Measurements from ENCODE around the gene SARDH.

DNA sequence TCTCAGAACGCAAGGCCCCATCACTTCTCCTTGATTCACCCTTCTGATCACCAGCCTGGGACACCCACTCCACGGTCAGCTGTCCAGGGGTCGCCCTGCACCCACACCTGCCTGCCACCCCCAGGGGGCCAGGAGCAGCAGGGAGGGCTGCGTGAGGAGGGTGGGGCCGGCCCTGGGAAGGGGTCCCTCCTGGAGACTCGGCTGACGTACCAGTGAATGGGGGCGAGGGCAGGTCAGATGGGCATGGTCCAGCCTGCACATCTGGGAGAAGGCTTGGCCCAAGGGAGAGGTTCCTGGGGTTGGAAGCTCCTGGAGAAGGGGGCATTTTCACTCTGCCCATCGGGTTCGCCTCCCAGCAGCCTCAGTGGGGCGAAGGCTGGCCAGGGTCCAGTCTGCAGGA lies 21.8 kb upstream of the SARDH start:
- TF ChIP-seq, protein P1, sequence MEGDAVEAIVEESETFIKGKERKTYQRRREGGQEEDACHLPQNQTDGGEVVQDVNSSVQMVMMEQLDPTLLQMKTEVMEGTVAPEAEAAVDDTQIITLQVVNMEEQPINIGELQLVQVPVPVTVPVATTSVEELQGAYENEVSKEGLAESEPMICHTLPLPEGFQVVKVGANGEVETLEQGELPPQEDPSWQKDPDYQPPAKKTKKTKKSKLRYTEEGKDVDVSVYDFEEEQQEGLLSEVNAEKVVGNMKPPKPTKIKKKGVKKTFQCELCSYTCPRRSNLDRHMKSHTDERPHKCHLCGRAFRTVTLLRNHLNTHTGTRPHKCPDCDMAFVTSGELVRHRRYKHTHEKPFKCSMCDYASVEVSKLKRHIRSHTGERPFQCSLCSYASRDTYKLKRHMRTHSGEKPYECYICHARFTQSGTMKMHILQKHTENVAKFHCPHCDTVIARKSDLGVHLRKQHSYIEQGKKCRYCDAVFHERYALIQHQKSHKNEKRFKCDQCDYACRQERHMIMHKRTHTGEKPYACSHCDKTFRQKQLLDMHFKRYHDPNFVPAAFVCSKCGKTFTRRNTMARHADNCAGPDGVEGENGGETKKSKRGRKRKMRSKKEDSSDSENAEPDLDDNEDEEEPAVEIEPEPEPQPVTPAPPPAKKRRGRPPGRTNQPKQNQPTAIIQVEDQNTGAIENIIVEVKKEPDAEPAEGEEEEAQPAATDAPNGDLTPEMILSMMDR (IDR thresholded peaks at IDR 0.05; ENCODE audit: low read length), result no peak
- TF ChIP-seq EZH2phosphoT487 (IDR thresholded peaks at IDR 0.05; ENCODE audit: low read length) (no peak), EZH2 (optimal IDR thresholded peaks at IDR 0.05; ENCODE audit: low read depth, low read length) (no peak)
